Measurements from ENCODE around the gene BCDIN3D. TPM values are rescaled to one million over a fixed set of nuclear protein-coding genes. Genes with fewer than 3 reads are reported as not detected.

The BCDIN3D gene
- total and polyA plus RNA-seq, 10 of the 15 experiments (the other 5 are each of a cell fraction or from before 2014, with no cell fraction given) = 3.7 to 7.2 (median 6.4) TPM

DNA sequence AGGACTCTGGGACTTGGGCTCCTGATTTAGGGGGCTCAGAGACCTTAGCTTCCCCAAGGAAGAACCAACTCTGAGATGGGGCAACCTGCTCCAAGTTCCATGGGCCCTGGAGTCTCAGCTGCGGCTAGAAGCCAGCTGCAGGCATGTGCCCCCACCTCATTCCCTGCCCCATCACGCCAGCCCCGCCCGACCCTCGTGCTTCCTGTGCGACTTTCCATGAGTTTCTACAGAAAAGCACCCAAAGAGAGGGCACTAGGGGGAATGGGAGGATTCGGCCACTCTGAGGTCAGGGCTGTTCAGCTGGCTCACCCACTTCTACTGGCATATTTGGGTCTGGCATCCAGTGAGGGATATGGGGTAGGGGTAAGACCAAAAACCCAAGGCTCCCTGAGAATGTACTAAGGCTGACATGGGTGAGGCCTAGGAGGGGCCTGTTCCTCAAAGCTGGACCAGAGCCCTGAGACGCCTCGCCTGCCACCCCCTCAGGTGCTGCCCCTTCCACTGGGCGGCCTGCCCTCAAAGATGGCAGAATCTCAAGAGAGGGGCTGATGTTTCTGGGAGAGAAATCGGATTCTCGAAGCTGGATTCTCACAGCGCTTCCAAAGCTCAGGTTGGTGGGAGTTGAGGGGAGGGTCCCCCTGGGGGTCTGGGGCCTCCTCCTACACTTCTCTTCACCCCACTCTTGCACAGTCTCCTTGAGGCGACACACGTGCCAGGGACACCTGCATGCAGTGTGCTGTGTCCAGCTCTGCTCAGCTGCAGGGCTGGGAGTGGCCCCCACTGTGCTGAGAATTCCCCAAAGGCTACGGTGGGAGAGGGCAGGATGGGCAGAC is 38.7 kb upstream of the BCDIN3D start:
- WGBS (ENCODE audit: insufficient coverage, insufficient replicate concordance, low lambda C conversion rate, missing lambda C conversion rate) = 38% methylated on average over 16 of the region's 16 CpGs
- BruUV-seq (replicated peaks) = no TSS peak

More for the DNA sequence above, 38.7 kb upstream of the BCDIN3D start:
- no peaks in the 10 kb centered on the region for H3K4me1 ChIP-seq (ENCODE audit: control insufficient read depth, insufficient read depth, low read length)
- intact Hi-C loops (cut with micrococcal nuclease; ENCODE audit: unreplicated experiment) = no loop called here
- SMC1A ChIA-PET (ENCODE audit: uncharacterized antibody, unreplicated experiment) = no interaction called here
- DNase-seq (ENCODE audit: low read depth, low spot score) = no peak
- POLR2A ChIA-PET = no interaction called here
- FAIRE-seq = no peak
- no peaks in the 10 kb centered on the region for H4K20me1 ChIP-seq (ENCODE audit: control insufficient read depth, insufficient read depth)
- RAD21 ChIA-PET (ENCODE audit: unreplicated experiment) = interaction anchor here (1.2 kb wide), 1 partner anchor 84 kb away, joined by 3 read pairs; no protein-coding TSS in a partner anchor
- peaks cover 0 to 1% of the 10 kb centered on the region in 2 experiments; a peak in 1 of 4 replicates for H3K27me3 ChIP-seq (replicated peaks in 1 of 2; ENCODE audit: control insufficient read depth in 2 of 2, insufficient read depth in 2 of 2, low read length in 1 of 2)
- no peak overlapping the region for H3K9ac ChIP-seq (ENCODE audit: control insufficient read depth, insufficient read depth, low read length)
- CTCF ChIA-PET = interaction anchor here (1.3 kb wide), 1 partner anchor 64 kb away, joined by 5 read pairs; no protein-coding TSS in a partner anchor
- no peak overlapping the region for H3K4me2 ChIP-seq (ENCODE audit: control insufficient read depth, insufficient read depth)
- H3K27ac ChIP-seq (ENCODE audit: control insufficient read depth, insufficient read depth) = no peak overlapping the region
- H3K4me3 ChIP-seq = no peak overlapping the region
- TF ChIP-seq TAF1 (IDR thresholded peaks at IDR 0.05; ENCODE audit: borderline replicate concordance, low read depth, low read length) (no peak), POLR2AphosphoS2 (IDR thresholded peaks at IDR 0.05; ENCODE audit: low read depth, low read length) (no peak), ZSCAN29 (IDR thresholded peaks at IDR 0.05) (no peak), ZNF217 (IDR thresholded peaks at IDR 0.05) (no peak), SRF (IDR thresholded peaks at IDR 0.05; ENCODE audit: low read depth in 2 of 2, low read length in 2 of 2) (no peak), BMI1 (IDR thresholded peaks at IDR 0.05; ENCODE audit: borderline replicate concordance) (no peak), CBX3 (IDR thresholded peaks at IDR 0.05; ENCODE audit: borderline replicate concordance, low read depth) (no peak)
- TF ChIP-seq, protein P1, sequence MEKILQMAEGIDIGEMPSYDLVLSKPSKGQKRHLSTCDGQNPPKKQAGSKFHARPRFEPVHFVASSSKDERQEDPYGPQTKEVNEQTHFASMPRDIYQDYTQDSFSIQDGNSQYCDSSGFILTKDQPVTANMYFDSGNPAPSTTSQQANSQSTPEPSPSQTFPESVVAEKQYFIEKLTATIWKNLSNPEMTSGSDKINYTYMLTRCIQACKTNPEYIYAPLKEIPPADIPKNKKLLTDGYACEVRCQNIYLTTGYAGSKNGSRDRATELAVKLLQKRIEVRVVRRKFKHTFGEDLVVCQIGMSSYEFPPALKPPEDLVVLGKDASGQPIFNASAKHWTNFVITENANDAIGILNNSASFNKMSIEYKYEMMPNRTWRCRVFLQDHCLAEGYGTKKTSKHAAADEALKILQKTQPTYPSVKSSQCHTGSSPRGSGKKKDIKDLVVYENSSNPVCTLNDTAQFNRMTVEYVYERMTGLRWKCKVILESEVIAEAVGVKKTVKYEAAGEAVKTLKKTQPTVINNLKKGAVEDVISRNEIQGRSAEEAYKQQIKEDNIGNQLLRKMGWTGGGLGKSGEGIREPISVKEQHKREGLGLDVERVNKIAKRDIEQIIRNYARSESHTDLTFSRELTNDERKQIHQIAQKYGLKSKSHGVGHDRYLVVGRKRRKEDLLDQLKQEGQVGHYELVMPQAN (conservative IDR thresholded peaks at IDR 0.05) = no peak
- TF ChIP-seq, protein P2, sequence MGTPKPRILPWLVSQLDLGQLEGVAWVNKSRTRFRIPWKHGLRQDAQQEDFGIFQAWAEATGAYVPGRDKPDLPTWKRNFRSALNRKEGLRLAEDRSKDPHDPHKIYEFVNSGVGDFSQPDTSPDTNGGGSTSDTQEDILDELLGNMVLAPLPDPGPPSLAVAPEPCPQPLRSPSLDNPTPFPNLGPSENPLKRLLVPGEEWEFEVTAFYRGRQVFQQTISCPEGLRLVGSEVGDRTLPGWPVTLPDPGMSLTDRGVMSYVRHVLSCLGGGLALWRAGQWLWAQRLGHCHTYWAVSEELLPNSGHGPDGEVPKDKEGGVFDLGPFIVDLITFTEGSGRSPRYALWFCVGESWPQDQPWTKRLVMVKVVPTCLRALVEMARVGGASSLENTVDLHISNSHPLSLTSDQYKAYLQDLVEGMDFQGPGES (IDR thresholded peaks at IDR 0.05) = no peak
- TF ChIP-seq, protein P3, sequence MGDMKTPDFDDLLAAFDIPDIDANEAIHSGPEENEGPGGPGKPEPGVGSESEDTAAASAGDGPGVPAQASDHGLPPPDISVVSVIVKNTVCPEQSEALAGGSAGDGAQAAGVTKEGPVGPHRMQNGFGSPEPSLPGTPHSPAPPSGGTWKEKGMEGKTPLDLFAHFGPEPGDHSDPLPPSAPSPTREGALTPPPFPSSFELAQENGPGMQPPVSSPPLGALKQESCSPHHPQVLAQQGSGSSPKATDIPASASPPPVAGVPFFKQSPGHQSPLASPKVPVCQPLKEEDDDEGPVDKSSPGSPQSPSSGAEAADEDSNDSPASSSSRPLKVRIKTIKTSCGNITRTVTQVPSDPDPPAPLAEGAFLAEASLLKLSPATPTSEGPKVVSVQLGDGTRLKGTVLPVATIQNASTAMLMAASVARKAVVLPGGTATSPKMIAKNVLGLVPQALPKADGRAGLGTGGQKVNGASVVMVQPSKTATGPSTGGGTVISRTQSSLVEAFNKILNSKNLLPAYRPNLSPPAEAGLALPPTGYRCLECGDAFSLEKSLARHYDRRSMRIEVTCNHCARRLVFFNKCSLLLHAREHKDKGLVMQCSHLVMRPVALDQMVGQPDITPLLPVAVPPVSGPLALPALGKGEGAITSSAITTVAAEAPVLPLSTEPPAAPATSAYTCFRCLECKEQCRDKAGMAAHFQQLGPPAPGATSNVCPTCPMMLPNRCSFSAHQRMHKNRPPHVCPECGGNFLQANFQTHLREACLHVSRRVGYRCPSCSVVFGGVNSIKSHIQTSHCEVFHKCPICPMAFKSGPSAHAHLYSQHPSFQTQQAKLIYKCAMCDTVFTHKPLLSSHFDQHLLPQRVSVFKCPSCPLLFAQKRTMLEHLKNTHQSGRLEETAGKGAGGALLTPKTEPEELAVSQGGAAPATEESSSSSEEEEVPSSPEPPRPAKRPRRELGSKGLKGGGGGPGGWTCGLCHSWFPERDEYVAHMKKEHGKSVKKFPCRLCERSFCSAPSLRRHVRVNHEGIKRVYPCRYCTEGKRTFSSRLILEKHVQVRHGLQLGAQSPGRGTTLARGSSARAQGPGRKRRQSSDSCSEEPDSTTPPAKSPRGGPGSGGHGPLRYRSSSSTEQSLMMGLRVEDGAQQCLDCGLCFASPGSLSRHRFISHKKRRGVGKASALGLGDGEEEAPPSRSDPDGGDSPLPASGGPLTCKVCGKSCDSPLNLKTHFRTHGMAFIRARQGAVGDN (IDR thresholded peaks at IDR 0.05) = no peak
- TF ChIP-seq, protein P4, sequence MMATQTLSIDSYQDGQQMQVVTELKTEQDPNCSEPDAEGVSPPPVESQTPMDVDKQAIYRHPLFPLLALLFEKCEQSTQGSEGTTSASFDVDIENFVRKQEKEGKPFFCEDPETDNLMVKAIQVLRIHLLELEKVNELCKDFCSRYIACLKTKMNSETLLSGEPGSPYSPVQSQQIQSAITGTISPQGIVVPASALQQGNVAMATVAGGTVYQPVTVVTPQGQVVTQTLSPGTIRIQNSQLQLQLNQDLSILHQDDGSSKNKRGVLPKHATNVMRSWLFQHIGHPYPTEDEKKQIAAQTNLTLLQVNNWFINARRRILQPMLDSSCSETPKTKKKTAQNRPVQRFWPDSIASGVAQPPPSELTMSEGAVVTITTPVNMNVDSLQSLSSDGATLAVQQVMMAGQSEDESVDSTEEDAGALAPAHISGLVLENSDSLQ (IDR thresholded peaks at IDR 0.05) = no peak
- ATAC-seq = no peak
- H2AFZ ChIP-seq (ENCODE audit: control insufficient read depth, low read depth, low read length) = no peak overlapping the region
- no peaks in the 10 kb centered on the region for H3K79me2 ChIP-seq (ENCODE audit: control insufficient read depth, insufficient read depth, low read length)
- no peaks in the 10 kb centered on the region for H3K36me3 ChIP-seq (ENCODE audit: control insufficient read depth in 2 of 2, insufficient read depth in 2 of 2, low read length in 1 of 2)
- H3K9me3 ChIP-seq (replicated peaks; ENCODE audit: control insufficient read depth, insufficient read depth, low read length) = no peaks in the 10 kb centered on the region
- in situ Hi-C loops (cut with MboI) = no loop called here
